ENCODE data around the gene LAMA3.

GRCh38 chr18:23798824-23799223 lies 109.6 kb downstream of the LAMA3 start:
- TF ChIP-seq POLR2A (IDR thresholded peaks at IDR 0.05) (no peak), POLR2AphosphoS5 (IDR thresholded peaks at IDR 0.05) (no peak)

Measured in spleen (tissue), 3 donors.